GM12878 (cell line): Measurements from ENCODE around the gene CBFB. TPM values are rescaled to one million over a fixed set of nuclear protein-coding genes. Genes with fewer than 3 reads are reported as not detected.

ENCODE experiments used
- ATAC-seq: fragments of 200-7000 bp; cut with Tn5 transposase; 3 replicates; pipeline ENCODE4 v1.9.1; 2020; ENCODE audit warnings: mild to moderate bottlenecking, moderate library complexity
- BruUV-seq: library from RNA; stranded (reverse); fragments of 400-500 nt; replicated peaks from 2 replicates; lab custom pipeline; 2021; lab: Mats Ljungman, UMichigan
- CTCF ChIA-PET: fragments of 300-600 bp; sonication (Branson Sonifier 250); formaldehyde crosslinking; extraction: SDS; loops from one replicate; lab custom pipeline; 2021; ENCODE audit warnings: inconsistent platforms; lab: Yijun Ruan, JAX
- POLR2A ChIA-PET: fragments of 350-600 bp; formaldehyde crosslinking; extraction: SDS; loops from one replicate; lab custom pipeline; 2021; ENCODE audit warnings: inconsistent platforms; lab: Charles Lee
- RAD21 ChIA-PET: fragments of 300-600 bp; sonication (Branson Sonifier 250); formaldehyde crosslinking; loops from one replicate; lab custom pipeline; 2023; ENCODE audit warnings: antibody characterized with exemption; ENCODE audit not compliant: unreplicated experiment; lab: Charles Lee
- SMC1A ChIA-PET: fragments of 300-600 bp; sonication (Branson Sonifier 250); formaldehyde crosslinking; loops from one replicate; lab custom pipeline; 2023; ENCODE audit not compliant: unreplicated experiment, uncharacterized antibody; lab: Charles Lee
- DNase-seq: peaks from one replicate; pipeline ENCODE4 v3.0.0-alpha.2; 2011; ENCODE audit warnings: low read depth, low spot score
- FAIRE-seq: peaks from 3 replicates; lab custom pipeline; 2011; peaks lifted over from hg19 to GRCh38; lab: Jason Lieb, UNC
- H2AFZ ChIP-seq: 2 replicates; pipeline ENCODE4 v1.6.0; 2011; ENCODE audit warnings: low read depth, low read length, control low read depth; ENCODE audit not compliant: control insufficient read depth
- H3K27ac ChIP-seq: 2 replicates; pipeline ENCODE4 v1.5.1; 2011; ENCODE audit warnings: control low read depth; ENCODE audit not compliant: control insufficient read depth, insufficient read depth
- H3K27me3 ChIP-seq, 2 experiments: replicated peaks in 1 of 2; 2 replicates each; pipeline versions ENCODE4 v1.6.0 to v1.6.1; 2011; ENCODE audit warnings: low read length in 1 of 2; ENCODE audit not compliant: control insufficient read depth in 2 of 2, insufficient read depth in 2 of 2
- H3K36me3 ChIP-seq, 2 experiments: 2 replicates each; pipeline ENCODE4 v1.5.1; 2011; ENCODE audit warnings: low read length in 1 of 2; ENCODE audit not compliant: control insufficient read depth in 2 of 2, insufficient read depth in 2 of 2
- H3K4me1 ChIP-seq: 2 replicates; pipeline ENCODE4 v1.6.1; 2011; ENCODE audit warnings: mild to moderate bottlenecking, low read length, moderate library complexity, mixed read lengths; ENCODE audit not compliant: control insufficient read depth, insufficient read depth
- H3K4me2 ChIP-seq: 2 replicates; pipeline ENCODE4 v1.6.0; 2011; ENCODE audit warnings: control low read depth; ENCODE audit not compliant: control insufficient read depth, insufficient read depth
- H3K4me3 ChIP-seq: fragments of 200-600 bp; sonication (generic); 2 replicates; pipeline ENCODE4 v1.5.1; 2016
- H3K79me2 ChIP-seq: 2 replicates; pipeline ENCODE4 v1.6.0; 2011; ENCODE audit warnings: low read length; ENCODE audit not compliant: control insufficient read depth, insufficient read depth
- H3K9ac ChIP-seq: 2 replicates; pipeline ENCODE4 v1.8.0; 2011; ENCODE audit warnings: low read length, control low read depth, mixed read lengths; ENCODE audit not compliant: control insufficient read depth, insufficient read depth
- H3K9me3 ChIP-seq: replicated peaks from 3 replicates; pipeline ENCODE4 v1.5.1; 2011; ENCODE audit warnings: mild to moderate bottlenecking, low read length; ENCODE audit not compliant: control insufficient read depth, insufficient read depth
- H4K20me1 ChIP-seq: 2 replicates; pipeline ENCODE4 v1.6.0; 2011; ENCODE audit not compliant: control insufficient read depth, insufficient read depth
- CEBPB ChIP-seq, 2 experiments: fragments of 150-350 bp in 1 of 2; IDR thresholded peaks; 2 replicates each; pipeline ENCODE4 v1.6.1; 2012 to 2014; ENCODE audit warnings: low read depth in 2 of 2, low read length in 2 of 2, borderline replicate concordance in 1 of 2, inconsistent platforms in 1 of 2
- DPF2 ChIP-seq: fragments of 450-650 bp; IDR thresholded peaks from 2 replicates; pipeline ENCODE4 v1.6.1; 2017; ENCODE audit warnings: mild to moderate bottlenecking
- IKZF2 ChIP-seq, 2 experiments: fragments of 450-650 bp; IDR thresholded peaks; 2 replicates each; pipeline ENCODE4 v1.6.1; 2017; ENCODE audit warnings: mild to moderate bottlenecking in 2 of 2, moderate library complexity in 2 of 2
- NBN ChIP-seq: fragments of 450-650 bp; IDR thresholded peaks from 2 replicates; pipeline ENCODE4 v1.6.1; 2016
- NR2C2 ChIP-seq: IDR thresholded peaks from 2 replicates; pipeline ENCODE4 v1.6.1; 2011; ENCODE audit warnings: borderline replicate concordance, low read depth; ENCODE audit not compliant: control insufficient read depth, insufficient read length
- NR2F1 ChIP-seq: fragments of 450-650 bp; conservative IDR thresholded peaks from 2 replicates; pipeline ENCODE4 v1.6.1; 2017; ENCODE audit warnings: mild to moderate bottlenecking
- RAD21 ChIP-seq: IDR thresholded peaks from 2 replicates; pipeline ENCODE4 v1.6.1; 2011; ENCODE audit warnings: mild to moderate bottlenecking, low read depth, low read length, moderate library complexity; ENCODE audit not compliant: insufficient read depth
- WGBS: methylation state at CpG from one replicate; pipeline ENCODE4 v1.1.6; 2016; ENCODE audit warnings: low lambda C conversion rate; ENCODE audit not compliant: insufficient replicate concordance, insufficient coverage; ENCODE audit errors: missing lambda C conversion rate; 5-methylcytosine and 5-hydroxymethylcytosine counted together
- in situ Hi-C: fragments of 300-500 bp; cut with MboI; formaldehyde crosslinking; loops from 9 replicates; pipeline ENCODE4 v1.14.3; 2018; ENCODE audit warnings: mixed read lengths
- intact Hi-C: fragments of 100-400 bp; cut with micrococcal nuclease; formaldehyde crosslinking; loops from one replicate; pipeline ENCODE4 v1.14.2; 2022; ENCODE audit not compliant: unreplicated experiment
- polyA plus RNA-seq, 11 experiments: library from polyadenylated mRNA; depleted of rRNA in 4 of 11; unstranded in 6 of 11; stranded (reverse) in 5 of 11; fragments of >200 nt; fragmentation: Nextera tagmentation in 4 of 11; fragmentation: Illumina TruSeq in 1 of 11; extraction: Ambion mirVana in 4 of 11; extraction: Trizol in 1 of 11; gene quantifications; 1 replicate in 1 of 11; 2 replicates in 10 of 11; pipeline versions ENCODE4 v1.2.1 to v1.2.3, GENCODE V29; 2011 to 2016; ENCODE audit warnings: inconsistent platforms in 2 of 11, missing spikeins in 2 of 11, low read depth in 1 of 11
- total RNA-seq, 4 experiments: library from RNA; depleted of rRNA in 3 of 4; stranded (reverse); fragments of >200 nt in 3 of 4; fragmentation: Illumina TruSeq in 1 of 4; extraction: Trizol in 1 of 4; gene quantifications; 2 replicates each; pipeline versions ENCODE4 v1.2.1 to v1.2.3, GENCODE V29; 2013 to 2021
- TF ChIP-seq, protein P1 (sequence below): IDR thresholded peaks from 2 replicates; pipeline ENCODE4 v1.6.1; 2012; ENCODE audit warnings: low read length, inconsistent platforms

The CBFB gene
- total and polyA plus RNA-seq, 10 of the 15 experiments (the other 5 are each of a cell fraction or from before 2014, with no cell fraction given): 25.3 to 83.8 (median 65.7) TPM

DNA sequence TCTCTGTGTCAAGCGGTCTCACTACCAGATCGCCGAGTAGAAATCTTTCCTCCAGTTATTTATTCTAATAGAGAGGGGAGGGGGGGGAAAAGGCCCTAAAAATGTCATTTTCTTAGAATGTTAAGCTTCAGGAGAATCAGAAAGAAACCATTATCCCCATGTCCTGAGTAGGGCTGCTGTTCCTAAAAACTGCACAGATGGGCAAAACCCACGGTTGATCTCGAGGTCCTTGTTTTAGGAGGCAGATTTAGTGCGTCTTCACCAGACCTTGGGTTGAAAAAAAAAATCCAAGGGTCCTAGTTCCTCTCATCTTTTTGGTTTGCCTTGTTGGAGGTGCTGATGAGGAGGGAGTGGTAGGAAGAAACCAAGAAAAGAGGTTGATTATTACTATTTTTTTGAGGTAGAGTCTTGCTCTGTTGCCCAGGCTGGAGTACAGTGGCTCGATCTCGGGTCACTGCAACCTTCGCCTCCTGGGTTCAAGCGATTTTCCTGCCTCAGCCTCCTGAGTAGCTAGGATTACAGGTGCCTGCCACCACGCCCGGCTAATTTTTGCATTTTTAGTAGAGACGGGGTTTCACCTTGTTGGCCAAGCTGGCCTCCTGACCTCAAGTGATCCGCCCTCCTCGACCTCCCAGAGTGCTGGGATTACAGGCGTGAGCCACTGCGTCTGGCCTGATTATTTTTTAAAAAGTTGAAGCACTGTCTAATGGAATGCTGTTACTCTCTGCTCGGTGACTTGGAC lies 1.4 kb downstream of the CBFB start:
- ChIA-PET RAD21 (interaction anchor here (0.8 to 3.7 kb wide), 13 partner anchors 10 to 132 kb away, joined by 3 to 16 read pairs (median 5); partner anchors contain the start of genes FBXL8 and TRADD), POLR2A (interaction anchor here (0.6 to 3.5 kb wide), 16 partner anchors 8 to 215 kb away, joined by 3 to 14 read pairs (median 3); partner anchors contain the start of genes B3GNT9, FBXL8 and TRADD), CTCF (interaction anchor here (0.7 to 2.6 kb wide), 14 partner anchors 8 to 141 kb away, joined by 3 to 25 read pairs (median 4); no protein-coding TSS in a partner anchor), SMC1A (interaction anchor here (0.7 to 2.0 kb wide), 21 partner anchors 10 to 214 kb away, joined by 3 to 13 read pairs (median 5); partner anchors contain the start of gene B3GNT9)
- H3K27me3 ChIP-seq: no peaks in the 10 kb centered on the region
- under 1% methylated on average over 18 of the region's 18 CpGs for WGBS
- no TSS peak for BruUV-seq
- no peak for FAIRE-seq
- H3K9me3 ChIP-seq: no peaks in the 10 kb centered on the region
- peak; percentile 61 for TF ChIP-seq NR2F1
- no peak for TF ChIP-seq CEBPB (IDR thresholded peaks at IDR 0.05; ENCODE audit: borderline replicate concordance in 1 of 2, low read depth in 2 of 2, low read length in 2 of 2)
- 0 out of 2 replicates have a peak, but pooled peaks have one; percentile 11 for TF ChIP-seq NBN
- ATAC-seq: no peak
- peak overlapping the region; percentile 72 for H3K4me3 ChIP-seq
- H3K4me2 ChIP-seq: peak overlapping the region; percentile 68
- no peaks in the 10 kb centered on the region for H4K20me1 ChIP-seq
- peaks cover 8% of the 10 kb centered on the region for H3K4me1 ChIP-seq
- no peak overlapping the region; the same call in 1 of the 2 replicates for H2AFZ ChIP-seq
- H3K9ac ChIP-seq: peak overlapping the region; percentile 93
- H3K36me3 ChIP-seq: peaks cover 0 to 3% of the 10 kb centered on the region in 2 experiments; a peak in 1 of 4 replicates
- intact Hi-C loops (no loop called here), in situ Hi-C loops (loop anchor here (25.0 kb wide), 1 partner anchor 493 kb away; no protein-coding TSS in a partner anchor)
- no peak for DNase-seq
- peaks cover 64% of the 10 kb centered on the region for H3K79me2 ChIP-seq
- H3K27ac ChIP-seq: peak overlapping the region; percentile 93

DNA sequence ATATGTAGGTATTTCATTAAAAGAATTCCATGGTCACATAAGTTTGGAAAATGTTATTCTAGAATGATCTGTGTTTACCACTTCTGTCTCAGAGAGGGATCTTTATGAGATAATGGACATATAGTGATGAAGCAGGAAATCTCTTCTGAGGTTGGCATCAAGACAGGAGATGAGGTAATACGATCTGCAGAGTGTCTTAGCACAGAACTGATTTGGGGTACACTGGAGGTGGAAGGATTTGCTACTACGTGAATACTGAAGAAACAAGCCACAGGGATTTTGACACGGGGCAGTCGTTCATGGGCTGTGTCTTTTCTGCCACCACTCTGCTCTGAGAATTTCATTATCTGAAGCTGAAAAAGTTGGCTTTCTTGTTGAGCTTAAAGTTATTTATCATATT lies 5.5 kb downstream of the CBFB start:
- ChIA-PET RAD21 (interaction anchor here (0.9 to 1.4 kb wide), 2 partner anchors 17 to 35 kb away, joined by 3 to 5 read pairs; no protein-coding TSS in a partner anchor), POLR2A (interaction anchor here (2.1 kb wide), 1 partner anchor 10 kb away, joined by 7 read pairs; no protein-coding TSS in a partner anchor), CTCF (interaction anchor here (0.7 to 2.1 kb wide), 3 partner anchors 16 to 123 kb away, joined by 3 to 7 read pairs (median 5); no protein-coding TSS in a partner anchor), SMC1A (interaction anchor here (1.0 to 3.0 kb wide), 3 partner anchors 9 to 123 kb away, joined by 4 to 9 read pairs (median 6); no protein-coding TSS in a partner anchor)
- Histone ChIP-seq H3K4me1 (peaks cover 12% of the 10 kb centered on the region), H4K20me1 (no peaks in the 10 kb centered on the region), H3K27me3 (no peaks in the 10 kb centered on the region), H3K79me2 (peaks cover 83% of the 10 kb centered on the region), H3K27ac (no peak overlapping the region), H3K36me3 (peaks cover 0 to 9% of the 10 kb centered on the region in 2 experiments; a peak in 1 of 4 replicates), H3K9me3 (no peaks in the 10 kb centered on the region), H3K4me3 (no peak overlapping the region), H2AFZ (no peak overlapping the region), H3K9ac (no peak overlapping the region), H3K4me2 (peak overlapping the region; percentile 44; the same call in 1 of the 2 replicates)
- FAIRE-seq (no peak), ATAC-seq (peak; percentile 8; the same call in 2 of the 3 replicates), DNase-seq (no peak)
- in situ Hi-C loops (loop anchor here (25.0 kb wide), 1 partner anchor 497 kb away; no protein-coding TSS in a partner anchor), intact Hi-C loops (no loop called here)
- WGBS: 71% methylated on average over 4 of the region's 4 CpGs
- no TSS peak for BruUV-seq
- TF ChIP-seq RAD21 (no peak), DPF2 (no peak), NR2C2 (no peak), IKZF2 (IDR thresholded peaks at IDR 0.05) (no peak)
- TF ChIP-seq, protein P1, sequence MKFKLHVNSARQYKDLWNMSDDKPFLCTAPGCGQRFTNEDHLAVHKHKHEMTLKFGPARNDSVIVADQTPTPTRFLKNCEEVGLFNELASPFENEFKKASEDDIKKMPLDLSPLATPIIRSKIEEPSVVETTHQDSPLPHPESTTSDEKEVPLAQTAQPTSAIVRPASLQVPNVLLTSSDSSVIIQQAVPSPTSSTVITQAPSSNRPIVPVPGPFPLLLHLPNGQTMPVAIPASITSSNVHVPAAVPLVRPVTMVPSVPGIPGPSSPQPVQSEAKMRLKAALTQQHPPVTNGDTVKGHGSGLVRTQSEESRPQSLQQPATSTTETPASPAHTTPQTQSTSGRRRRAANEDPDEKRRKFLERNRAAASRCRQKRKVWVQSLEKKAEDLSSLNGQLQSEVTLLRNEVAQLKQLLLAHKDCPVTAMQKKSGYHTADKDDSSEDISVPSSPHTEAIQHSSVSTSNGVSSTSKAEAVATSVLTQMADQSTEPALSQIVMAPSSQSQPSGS: no peak
